Measurements from ENCODE around the gene CFAP300. TPM values are rescaled to one million over a fixed set of nuclear protein-coding genes. Genes with fewer than 3 reads are reported as not detected.

CFAP300 gene
- total RNA-seq, 1 donor from 2014 or later: 7.2 TPM

- intact Hi-C loops (cut with DNase I): no loop called here
- TF ChIP-seq CTCF (IDR thresholded peaks at IDR 0.05): no peak
- ATAC-seq (no peak), DNase-seq (no peak)
- Histone ChIP-seq H3K4me3 (no peak overlapping the region), H3K27ac (no peak overlapping the region), H3K27me3 (ENCODE audit: low read depth) (no peaks in the 10 kb centered on the region), H3K9me3 (no peaks in the 10 kb centered on the region), H3K36me3 (peaks cover 16% of the 10 kb centered on the region), H3K4me1 (peaks cover 76% of the 10 kb centered on the region)
Measured at GRCh38 chr11:102117472-102118113, 70.4 kb downstream of the CFAP300 start.

DNA sequence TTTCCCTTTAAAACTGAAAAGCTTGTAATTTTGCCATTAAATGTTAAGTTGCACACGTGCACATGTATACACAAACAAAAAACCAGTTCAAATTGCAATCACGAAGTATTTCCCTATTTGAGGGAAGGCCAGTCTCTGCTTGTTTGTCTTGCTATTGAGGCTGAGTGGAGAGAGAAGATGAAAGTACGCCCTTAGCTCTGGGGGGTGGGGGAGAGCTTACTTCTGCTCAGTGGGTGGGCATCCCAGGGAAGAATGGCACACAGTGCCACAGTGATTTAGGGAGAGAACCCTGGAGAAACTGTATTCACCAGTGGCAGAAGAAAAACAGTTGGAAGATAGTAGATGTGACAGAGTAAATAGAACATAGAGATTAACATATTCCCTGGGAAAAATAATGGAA is 71.7 kb downstream of the CFAP300 start:
- peaks cover 66% of the 10 kb centered on the region for H3K4me1 ChIP-seq
- H3K9me3 ChIP-seq: no peaks in the 10 kb centered on the region
- DNase-seq (no peak), ATAC-seq (peak; percentile 51 to 61)
- H3K27me3 ChIP-seq (ENCODE audit: low read depth): no peaks in the 10 kb centered on the region
- H3K36me3 ChIP-seq: peaks cover 16% of the 10 kb centered on the region
- TF ChIP-seq CTCF (IDR thresholded peaks at IDR 0.05): no peak
- H3K4me3 ChIP-seq: no peak overlapping the region
- intact Hi-C loops (cut with DNase I): no loop called here
- no peak overlapping the region for H3K27ac ChIP-seq

- ATAC-seq (peak; percentile 45 to 62), DNase-seq (no peak)
- Histone ChIP-seq H3K36me3 (peaks cover 8% of the 10 kb centered on the region), H3K9me3 (no peaks in the 10 kb centered on the region), H3K27me3 (ENCODE audit: low read depth) (no peaks in the 10 kb centered on the region), H3K4me1 (peaks cover 57% of the 10 kb centered on the region), H3K4me3 (no peak overlapping the region), H3K27ac (peak overlapping the region; percentile 18)
- no peak for TF ChIP-seq CTCF (IDR thresholded peaks at IDR 0.05)
- intact Hi-C loops (cut with DNase I): no loop called here
Measured at GRCh38 chr11:102119997-102120396, 72.8 kb downstream of the CFAP300 start.

DNA sequence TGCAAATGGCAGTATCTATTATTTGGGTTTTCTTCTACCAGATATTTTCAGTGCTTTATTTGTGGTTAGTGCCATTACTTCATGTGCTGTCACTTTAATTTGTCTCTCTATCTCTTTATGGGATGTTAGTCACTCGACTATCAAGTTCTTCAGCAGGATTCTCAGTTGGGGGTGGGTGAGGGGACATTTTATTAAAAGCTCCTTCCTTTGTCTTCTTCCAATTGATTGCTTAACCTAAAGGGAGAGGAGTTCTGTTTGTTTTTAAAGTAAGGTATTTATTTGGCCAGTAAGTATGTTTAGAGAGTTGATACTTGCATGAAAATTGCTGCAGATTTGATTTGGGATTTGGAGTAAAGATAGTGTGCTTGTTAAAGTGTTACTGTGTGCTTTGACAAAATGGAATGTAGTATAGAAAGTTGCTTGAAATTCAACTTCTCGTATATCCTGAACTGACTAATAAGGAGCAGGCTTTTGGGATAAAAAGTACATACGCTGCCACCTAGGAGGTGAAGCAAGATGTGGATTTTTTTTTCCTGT is 73.3 kb downstream of the CFAP300 start:
- intact Hi-C loops (cut with DNase I): no loop called here
- H3K4me3 ChIP-seq: no peak overlapping the region
- DNase-seq (no peak), ATAC-seq (no peak)
- H3K27me3 ChIP-seq (ENCODE audit: low read depth): no peaks in the 10 kb centered on the region
- H3K9me3 ChIP-seq: no peaks in the 10 kb centered on the region
- peaks cover 6% of the 10 kb centered on the region for H3K36me3 ChIP-seq
- H3K27ac ChIP-seq: no peak overlapping the region
- no peak for TF ChIP-seq CTCF (IDR thresholded peaks at IDR 0.05)
- H3K4me1 ChIP-seq: peaks cover 57% of the 10 kb centered on the region

DNA sequence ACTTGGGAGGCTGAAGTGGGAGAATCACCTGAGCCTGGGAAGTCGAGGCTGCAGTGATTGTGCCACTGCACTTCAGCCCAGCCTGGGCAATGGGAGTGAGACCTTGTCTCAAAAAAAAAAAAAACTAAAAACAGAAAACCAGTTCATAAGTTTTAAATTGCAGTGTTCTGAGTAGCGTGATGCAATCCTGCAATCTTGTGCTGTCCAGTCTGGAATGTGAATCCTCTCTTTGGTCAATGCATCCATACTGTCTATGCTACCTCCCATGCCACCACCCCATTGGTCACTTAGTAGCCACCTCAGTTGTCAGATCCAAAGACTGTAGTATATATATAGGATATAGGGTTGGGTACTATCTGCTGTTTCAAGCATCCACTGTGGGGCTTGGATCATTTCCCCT is 74.1 kb downstream of the CFAP300 start:
- Histone ChIP-seq H3K36me3 (no peaks in the 10 kb centered on the region), H3K9me3 (no peaks in the 10 kb centered on the region), H3K4me1 (peaks cover 49% of the 10 kb centered on the region), H3K27ac (no peak overlapping the region), H3K27me3 (ENCODE audit: low read depth) (no peaks in the 10 kb centered on the region), H3K4me3 (no peak overlapping the region)
- intact Hi-C loops (cut with DNase I): no loop called here
- no peak for TF ChIP-seq CTCF (IDR thresholded peaks at IDR 0.05)
- ATAC-seq: no peak
- DNase-seq: no peak

Other genes with a start within 250 kb of the CFAP300 start
- gene CEP126, start 132.4 kb upstream of the CFAP300 start, total RNA-seq: 6.4 TPM
- 0.71 TPM for gene ANGPTL5, start 130.9 kb upstream of the CFAP300 start, total RNA-seq
- gene YAP1, start 63.0 kb downstream of the CFAP300 start, total RNA-seq: 105 TPM

Measured in lower lobe of right lung (tissue), 2 donors.